HS-27A (cell line): Measurements from ENCODE around the gene ARHGEF26.

ENCODE experiments used
- DNase-seq: peaks from one replicate; pipeline ENCODE4 v3.0.0-alpha.2; 2012; ENCODE audit warnings: low read depth, missing footprints

Gene ARHGEF26

DNA sequence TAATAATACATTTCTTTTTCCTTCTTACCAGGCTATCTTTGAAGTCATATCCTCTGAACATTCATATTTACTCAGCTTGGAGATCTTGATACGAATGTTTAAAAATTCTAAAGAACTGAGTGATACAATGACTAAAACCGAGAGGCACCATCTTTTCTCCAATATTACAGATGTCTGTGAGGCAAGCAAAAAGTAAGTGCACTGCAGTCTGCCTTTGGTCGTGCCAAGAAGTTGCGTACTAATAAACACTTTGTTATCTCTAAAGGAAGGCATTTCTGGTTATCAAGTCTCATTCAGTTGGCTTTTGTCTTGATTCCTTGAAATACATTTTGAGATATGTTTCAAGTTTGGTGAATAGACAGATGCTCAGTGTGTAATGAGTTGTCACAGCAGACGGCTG, 31.6 kb downstream of the ARHGEF26 start:
- DNase-seq, result no peak

DNA sequence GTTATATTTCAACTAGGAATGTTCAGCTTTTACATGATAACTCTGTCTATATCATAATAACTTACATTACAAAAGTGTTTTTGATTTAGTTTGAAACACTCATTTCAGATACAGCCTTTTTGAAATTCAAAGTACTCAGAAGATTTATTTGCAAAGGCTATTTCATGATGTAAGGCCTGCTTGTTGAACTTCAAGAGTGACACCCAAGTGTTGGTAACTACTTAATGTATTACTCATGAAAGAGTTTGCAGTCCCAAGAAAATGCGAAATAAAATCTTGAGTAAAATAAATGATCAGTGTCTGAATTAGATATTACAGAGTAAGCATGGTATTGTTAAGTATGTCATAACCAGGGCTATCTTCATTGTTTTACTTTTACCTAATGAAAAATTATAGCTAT, 35.3 kb downstream of the ARHGEF26 start:
- DNase-seq, result no peak

GRCh38 chr3:154161806-154162205, 40.6 kb downstream of the ARHGEF26 start:
- DNase-seq, result no peak

- DNase-seq, result no peak
Measured at GRCh38 chr3:154164387-154164786, 43.2 kb downstream of the ARHGEF26 start.

GRCh38 chr3:154168998-154169795, 48.0 kb downstream of the ARHGEF26 start:
- no peak for DNase-seq

DNA sequence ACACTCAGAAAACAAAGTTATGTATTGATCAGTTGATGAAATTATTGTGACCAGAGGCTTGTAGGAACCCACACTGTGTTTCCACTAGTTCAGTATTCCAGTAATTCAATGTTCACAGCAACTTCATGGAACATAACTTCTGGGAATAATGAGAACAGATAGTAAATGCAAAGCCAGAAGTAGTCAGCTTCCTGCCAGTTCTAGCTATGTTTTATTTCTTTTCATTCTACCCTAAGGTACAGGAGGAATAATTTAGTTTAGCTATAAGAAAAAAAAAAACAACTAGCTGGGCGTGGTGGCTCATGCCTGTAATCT, 48.6 kb downstream of the ARHGEF26 start:
- DNase-seq, result no peak

DNA sequence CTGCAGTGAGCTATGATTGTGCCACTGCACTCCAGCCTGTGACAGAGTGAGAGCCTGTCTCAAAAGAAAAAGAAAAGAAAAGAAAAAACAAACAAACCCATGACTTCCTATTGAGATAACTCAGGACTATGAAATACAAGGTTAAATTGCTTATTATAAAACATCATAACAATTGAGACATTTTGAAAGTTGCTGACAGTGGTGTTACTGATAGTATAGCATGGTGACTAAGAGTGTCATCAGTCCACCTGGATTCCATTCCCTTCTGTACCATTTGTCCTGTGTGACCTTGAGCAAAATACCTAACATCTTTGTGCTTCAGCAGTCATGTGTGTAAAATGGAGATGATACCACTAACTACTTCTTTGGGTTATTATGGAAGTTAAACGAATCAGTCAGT, 49.1 kb downstream of the ARHGEF26 start:
- no peak for DNase-seq

GRCh38 chr3:154175041-154175440, 53.9 kb downstream of the ARHGEF26 start:
- DNase-seq, result no peak

GRCh38 chr3:154176036-154176435, 54.8 kb downstream of the ARHGEF26 start:
- DNase-seq, result no peak

- DNase-seq, result no peak
Measured at GRCh38 chr3:154177406-154177805, 56.2 kb downstream of the ARHGEF26 start.

GRCh38 chr3:154178172-154178571, 57.0 kb downstream of the ARHGEF26 start:
- no peak for DNase-seq

GRCh38 chr3:154180836-154181691, 59.9 kb downstream of the ARHGEF26 start:
- no peak for DNase-seq

DNA sequence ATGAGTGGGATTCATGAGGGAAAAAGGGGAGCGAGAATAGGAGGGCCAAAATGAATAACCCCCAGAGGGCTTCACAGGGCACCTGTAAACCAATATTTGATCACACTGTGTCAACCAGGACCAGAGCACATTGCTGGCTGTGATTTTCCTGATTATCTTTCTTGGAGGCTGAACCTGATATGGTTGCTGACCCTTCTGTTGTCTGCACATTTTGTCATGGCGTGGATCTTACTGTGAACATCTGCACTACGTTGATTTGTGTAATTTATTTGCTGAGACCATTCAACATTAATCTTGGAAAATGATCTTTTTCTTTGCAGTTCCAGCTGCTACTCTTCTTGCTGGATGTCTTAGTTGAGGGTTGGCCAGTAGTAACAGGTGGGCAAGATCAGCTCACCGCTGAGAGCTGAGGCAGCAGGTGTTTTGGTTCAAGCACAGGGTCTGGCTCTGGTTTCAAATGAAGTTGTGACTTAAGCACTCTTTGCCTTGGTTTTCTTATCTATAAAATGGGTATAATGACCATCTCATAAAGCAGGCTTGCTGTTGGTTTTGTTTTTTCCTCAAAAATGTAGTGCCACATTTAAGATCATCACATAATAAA, 61.2 kb downstream of the ARHGEF26 start:
- no peak for DNase-seq

GRCh38 chr3:154182975-154183374, 61.8 kb downstream of the ARHGEF26 start:
- DNase-seq, result no peak

DNA sequence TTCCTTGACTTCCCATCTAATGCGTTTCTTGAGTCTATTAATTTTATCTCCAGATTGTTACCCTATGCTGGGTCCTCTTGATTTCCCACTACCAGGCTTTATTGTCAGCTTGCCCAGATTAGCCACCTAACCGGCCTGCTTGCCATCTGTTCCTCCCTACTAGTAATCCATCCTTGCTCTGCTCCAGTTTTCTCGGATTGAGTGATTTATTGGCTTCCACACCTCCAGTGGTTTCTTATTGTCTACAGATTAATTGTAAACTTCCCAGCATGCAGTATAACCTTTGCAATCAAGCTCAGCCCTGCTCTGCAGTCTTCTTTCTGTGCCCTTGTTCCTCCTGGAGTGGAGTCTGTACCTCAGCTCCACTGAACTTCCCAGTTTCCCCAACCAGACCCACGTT, 63.4 kb downstream of the ARHGEF26 start:
- no peak for DNase-seq

DNA sequence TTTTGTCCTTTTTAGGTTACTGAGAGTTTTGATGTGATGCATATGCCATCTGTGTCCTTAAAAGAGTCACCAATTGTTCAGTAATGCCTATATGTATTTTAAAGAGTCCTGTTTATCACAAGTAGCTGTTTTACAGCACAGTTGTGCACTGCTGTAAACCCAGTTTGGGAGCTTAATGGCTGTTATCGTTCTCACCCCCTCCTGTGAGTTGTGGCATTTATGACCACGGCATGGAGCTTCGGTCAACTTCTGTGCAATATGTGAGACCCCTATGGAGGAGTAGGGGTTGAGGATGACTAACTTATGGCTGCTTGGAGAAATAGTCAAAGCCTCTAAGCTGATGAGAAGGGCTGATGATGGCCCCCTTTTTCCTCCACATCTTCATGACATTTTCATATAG, 67.2 kb downstream of the ARHGEF26 start:
- DNase-seq, result no peak

DNA sequence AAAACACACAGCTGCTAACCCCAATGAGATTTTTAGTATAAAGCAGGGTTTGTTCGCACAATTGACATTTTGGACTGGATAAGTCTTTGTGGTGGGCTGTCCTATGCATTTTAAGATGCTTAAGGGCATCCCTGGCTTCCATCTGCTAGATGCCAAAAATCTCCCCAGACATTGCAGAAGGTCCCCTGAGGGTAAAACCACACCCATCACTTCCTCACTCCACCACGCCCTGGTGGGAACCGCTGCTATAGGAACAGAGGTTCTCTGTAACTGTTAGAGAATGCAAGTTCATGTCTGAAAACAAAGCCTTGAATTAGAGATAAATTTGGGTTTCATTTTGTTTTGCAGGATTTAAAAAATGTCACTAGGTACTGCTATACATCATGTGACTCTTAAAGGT, 67.7 kb downstream of the ARHGEF26 start:
- DNase-seq, result no peak

- no peak for DNase-seq
Measured at GRCh38 chr3:154191520-154191919, 70.3 kb downstream of the ARHGEF26 start.

GRCh38 chr3:154192225-154192624, 71.0 kb downstream of the ARHGEF26 start:
- DNase-seq, result no peak

- DNase-seq, result no peak
Measured at GRCh38 chr3:154193000-154193615, 71.9 kb downstream of the ARHGEF26 start.

- no peak for DNase-seq
Measured at GRCh38 chr3:154194877-154195276, 73.7 kb downstream of the ARHGEF26 start.

DNA sequence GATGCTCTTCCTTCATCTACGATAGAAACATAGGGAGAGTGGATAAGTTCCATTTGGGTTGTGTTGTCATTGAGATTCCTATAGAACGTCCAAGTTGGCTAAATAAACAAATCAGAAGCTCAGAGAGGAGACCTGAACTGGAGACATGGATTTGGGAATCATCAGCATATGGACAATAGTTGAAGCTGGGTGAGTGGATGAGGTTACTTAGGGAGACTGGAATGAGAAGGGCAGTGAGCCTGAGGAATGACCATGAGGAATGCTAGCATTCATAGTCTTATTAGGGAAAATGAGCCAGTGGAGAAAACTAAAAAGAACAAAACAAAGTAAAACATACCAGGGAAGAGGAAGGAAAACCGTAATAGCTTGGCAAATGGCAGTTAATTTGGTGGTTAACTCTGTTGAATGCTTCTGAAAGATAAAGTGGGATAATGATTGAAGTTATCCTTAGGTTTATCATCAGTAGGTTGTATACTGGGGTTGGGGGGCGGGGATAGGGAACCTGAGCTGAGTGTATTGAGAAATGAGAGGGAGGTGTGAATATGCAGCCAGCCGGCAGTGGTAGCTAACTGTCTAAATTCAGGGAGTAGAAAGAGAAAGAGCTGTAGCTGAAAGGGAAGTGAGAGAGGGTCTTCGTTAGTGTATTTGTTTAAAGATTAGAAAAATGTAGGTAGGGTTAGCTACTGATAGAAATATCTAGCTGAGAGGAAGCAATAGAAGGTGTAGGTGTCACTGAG, 74.6 kb downstream of the ARHGEF26 start:
- DNase-seq, result no peak
